ENCODE results near the gene ACSM4.

Gene ACSM4

GRCh38 chr12:7361265-7361664, 57.4 kb downstream of the ACSM4 start:
- no peaks in the 10 kb centered on the region for H3K9me3 ChIP-seq (ENCODE audit: insufficient read depth, low read length)
- no peaks in the 10 kb centered on the region for H3K9me2 ChIP-seq (replicated peaks; ENCODE audit: insufficient read depth, low read length)
- no peaks in the 10 kb centered on the region for H3K36me3 ChIP-seq (ENCODE audit: low read length)
- H3K27ac ChIP-seq (ENCODE audit: low read depth, low read length) = no peak overlapping the region
- TF ChIP-seq CTCF (IDR thresholded peaks at IDR 0.05; ENCODE audit: insufficient read depth, low read length, poor library complexity, severe bottlenecking) = no peak
- no peak for TF ChIP-seq EZH2phosphoT487 (conservative IDR thresholded peaks at IDR 0.05; ENCODE audit: low read length)
- H3K79me2 ChIP-seq (ENCODE audit: insufficient read depth, low read length) = no peaks in the 10 kb centered on the region
- no peak overlapping the region for H2AFZ ChIP-seq (ENCODE audit: low read depth, low read length, severe bottlenecking)
- H4K20me1 ChIP-seq (ENCODE audit: low read depth, low read length) = no peaks in the 10 kb centered on the region
- H3F3A ChIP-seq (ENCODE audit: insufficient read depth) = no peaks in the 10 kb centered on the region
- H3K4me3 ChIP-seq (ENCODE audit: insufficient read depth, low read length, poor library complexity, severe bottlenecking) = no peak overlapping the region
- H3K4me2 ChIP-seq (ENCODE audit: low read depth, low read length, poor library complexity, severe bottlenecking) = no peak overlapping the region
- no peaks in the 10 kb centered on the region for H3K27me3 ChIP-seq (ENCODE audit: low read length)
- no peak overlapping the region for H3K9ac ChIP-seq (ENCODE audit: low read length)

GRCh38 chr12:7362734-7363133, 58.9 kb downstream of the ACSM4 start:
- Histone ChIP-seq H3K9me2 (replicated peaks; ENCODE audit: insufficient read depth, low read length) (no peaks in the 10 kb centered on the region), H3K36me3 (ENCODE audit: low read length) (no peaks in the 10 kb centered on the region), H3K4me3 (ENCODE audit: insufficient read depth, low read length, poor library complexity, severe bottlenecking) (no peak overlapping the region), H3K27ac (ENCODE audit: low read depth, low read length) (no peak overlapping the region), H2AFZ (ENCODE audit: low read depth, low read length, severe bottlenecking) (no peak overlapping the region), H3K4me2 (ENCODE audit: low read depth, low read length, poor library complexity, severe bottlenecking) (no peak overlapping the region), H4K20me1 (ENCODE audit: low read depth, low read length) (no peaks in the 10 kb centered on the region), H3F3A (ENCODE audit: insufficient read depth) (no peaks in the 10 kb centered on the region), H3K27me3 (ENCODE audit: low read length) (no peaks in the 10 kb centered on the region), H3K79me2 (ENCODE audit: insufficient read depth, low read length) (no peaks in the 10 kb centered on the region), H3K9ac (ENCODE audit: low read length) (no peak overlapping the region), H3K9me3 (ENCODE audit: insufficient read depth, low read length) (no peaks in the 10 kb centered on the region)
- TF ChIP-seq EZH2phosphoT487 (conservative IDR thresholded peaks at IDR 0.05; ENCODE audit: low read length) (no peak), CTCF (IDR thresholded peaks at IDR 0.05; ENCODE audit: insufficient read depth, low read length, poor library complexity, severe bottlenecking) (no peak)

DNA sequence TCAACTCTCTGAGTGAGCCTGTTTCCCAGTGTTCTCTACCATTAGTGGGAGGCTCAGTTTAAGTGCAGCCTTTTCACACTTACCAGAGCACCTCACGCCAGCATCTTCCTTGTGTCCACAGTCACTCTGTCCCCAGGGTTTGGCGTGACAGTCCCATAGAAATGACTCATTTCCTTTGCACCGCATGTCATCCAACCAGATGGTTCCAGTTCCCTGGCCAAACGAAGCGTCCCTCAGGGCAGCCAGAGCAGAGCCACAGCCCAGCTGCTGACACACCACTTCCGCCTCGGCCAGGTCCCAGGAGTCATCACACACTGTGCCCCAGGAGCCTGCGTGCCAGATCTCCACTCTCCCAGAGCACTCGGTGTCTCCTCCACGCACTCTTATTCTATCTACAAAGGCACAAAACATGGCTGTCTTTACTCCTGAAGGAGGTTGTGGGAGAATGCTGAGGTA, 65.4 kb downstream of the ACSM4 start:
- Histone ChIP-seq H4K20me1 (ENCODE audit: low read depth, low read length) (no peaks in the 10 kb centered on the region), H3K4me3 (ENCODE audit: insufficient read depth, low read length, poor library complexity, severe bottlenecking) (no peak overlapping the region), H3K79me2 (ENCODE audit: insufficient read depth, low read length) (no peaks in the 10 kb centered on the region), H3K27ac (ENCODE audit: low read depth, low read length) (no peak overlapping the region), H3K4me2 (ENCODE audit: low read depth, low read length, poor library complexity, severe bottlenecking) (no peak overlapping the region), H3K9me3 (ENCODE audit: insufficient read depth, low read length) (no peaks in the 10 kb centered on the region), H3F3A (ENCODE audit: insufficient read depth) (no peaks in the 10 kb centered on the region), H3K36me3 (ENCODE audit: low read length) (no peaks in the 10 kb centered on the region), H2AFZ (ENCODE audit: low read depth, low read length, severe bottlenecking) (no peak overlapping the region), H3K9ac (ENCODE audit: low read length) (no peak overlapping the region), H3K9me2 (replicated peaks; ENCODE audit: insufficient read depth, low read length) (no peaks in the 10 kb centered on the region), H3K27me3 (ENCODE audit: low read length) (no peaks in the 10 kb centered on the region)
- TF ChIP-seq EZH2phosphoT487 (conservative IDR thresholded peaks at IDR 0.05; ENCODE audit: low read length) (no peak), CTCF (IDR thresholded peaks at IDR 0.05; ENCODE audit: insufficient read depth, low read length, poor library complexity, severe bottlenecking) (no peak)

All from SU-DHL-6 (cell line).